Measurements from ENCODE around the gene ATP4B. TPM values are rescaled to one million over a fixed set of nuclear protein-coding genes. Genes with fewer than 3 reads are reported as not detected.

Gene ATP4B
- total and polyA plus RNA-seq, 11 donors, result not detected

DNA sequence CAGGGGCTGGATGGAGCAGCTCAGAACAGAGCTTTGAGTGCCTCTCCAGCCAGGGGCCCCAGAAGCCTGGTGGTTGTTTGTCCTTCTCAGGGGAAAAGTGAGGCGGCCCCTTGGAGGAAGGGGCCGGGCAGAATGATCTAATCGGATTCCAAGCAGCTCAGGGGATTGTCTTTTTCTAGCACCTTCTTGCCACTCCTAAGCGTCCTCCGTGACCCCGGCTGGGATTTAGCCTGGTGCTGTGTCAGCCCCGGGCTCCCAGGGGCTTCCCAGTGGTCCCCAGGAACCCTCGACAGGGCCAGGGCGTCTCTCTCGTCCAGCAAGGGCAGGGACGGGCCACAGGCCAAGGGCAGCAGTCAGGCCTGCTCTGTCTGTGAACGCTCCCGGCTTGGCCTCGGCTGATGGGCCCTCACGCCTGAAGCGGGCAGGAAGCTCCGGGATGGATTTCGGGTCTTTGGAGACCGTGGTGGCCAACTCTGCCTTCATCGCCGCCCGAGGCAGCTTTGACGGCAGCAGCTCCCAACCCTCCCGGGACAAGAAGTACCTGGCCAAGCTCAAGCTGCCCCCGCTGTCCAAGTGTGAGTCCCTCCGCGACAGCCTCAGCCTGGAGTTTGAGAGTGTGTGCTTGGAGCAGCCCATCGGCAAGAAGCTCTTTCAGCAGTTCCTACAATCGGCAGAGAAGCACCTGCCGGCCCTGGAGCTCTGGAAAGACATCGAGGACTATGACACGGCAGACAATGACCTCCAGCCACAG lies 9.1 kb upstream of the ATP4B start, which contains the start of gene GRK1:
TSS of gene GRK1 (plus strand) at position 269 of the 751 bp plus-strand sequence. CDS start at position 437, 168 bp downstream.
- 74 to 83% (median 76%) methylated on average over 14 to 32 of the region's 32 CpGs for WGBS, 4 donors
- H3K9me3 ChIP-seq, result peaks cover 0 to 5% (median 0%) of the 10 kb centered on the region in 12 donors
- no peaks in the 10 kb centered on the region for H3K27me3 ChIP-seq
- H3K4me3 ChIP-seq, result no peak within 1 kb of the TSS
- H3K4me1 ChIP-seq, result no peaks in the 10 kb centered on the region
- H3K36me3 ChIP-seq, result no peaks in the 10 kb centered on the region
- H3K27ac ChIP-seq, result no peak within 1 kb of the TSS
- DNase-seq, result peak in 3 of 5 donors; percentile 3 to 17 (median 13)
- ATAC-seq, result no peak
- intact Hi-C loops (cut with DNase I), result no loop called here
- TF ChIP-seq POLR2A (IDR thresholded peaks at IDR 0.05), result no peak
- TF ChIP-seq, protein P1, sequence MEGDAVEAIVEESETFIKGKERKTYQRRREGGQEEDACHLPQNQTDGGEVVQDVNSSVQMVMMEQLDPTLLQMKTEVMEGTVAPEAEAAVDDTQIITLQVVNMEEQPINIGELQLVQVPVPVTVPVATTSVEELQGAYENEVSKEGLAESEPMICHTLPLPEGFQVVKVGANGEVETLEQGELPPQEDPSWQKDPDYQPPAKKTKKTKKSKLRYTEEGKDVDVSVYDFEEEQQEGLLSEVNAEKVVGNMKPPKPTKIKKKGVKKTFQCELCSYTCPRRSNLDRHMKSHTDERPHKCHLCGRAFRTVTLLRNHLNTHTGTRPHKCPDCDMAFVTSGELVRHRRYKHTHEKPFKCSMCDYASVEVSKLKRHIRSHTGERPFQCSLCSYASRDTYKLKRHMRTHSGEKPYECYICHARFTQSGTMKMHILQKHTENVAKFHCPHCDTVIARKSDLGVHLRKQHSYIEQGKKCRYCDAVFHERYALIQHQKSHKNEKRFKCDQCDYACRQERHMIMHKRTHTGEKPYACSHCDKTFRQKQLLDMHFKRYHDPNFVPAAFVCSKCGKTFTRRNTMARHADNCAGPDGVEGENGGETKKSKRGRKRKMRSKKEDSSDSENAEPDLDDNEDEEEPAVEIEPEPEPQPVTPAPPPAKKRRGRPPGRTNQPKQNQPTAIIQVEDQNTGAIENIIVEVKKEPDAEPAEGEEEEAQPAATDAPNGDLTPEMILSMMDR (IDR thresholded peaks at IDR 0.05), result no peak

DNA sequence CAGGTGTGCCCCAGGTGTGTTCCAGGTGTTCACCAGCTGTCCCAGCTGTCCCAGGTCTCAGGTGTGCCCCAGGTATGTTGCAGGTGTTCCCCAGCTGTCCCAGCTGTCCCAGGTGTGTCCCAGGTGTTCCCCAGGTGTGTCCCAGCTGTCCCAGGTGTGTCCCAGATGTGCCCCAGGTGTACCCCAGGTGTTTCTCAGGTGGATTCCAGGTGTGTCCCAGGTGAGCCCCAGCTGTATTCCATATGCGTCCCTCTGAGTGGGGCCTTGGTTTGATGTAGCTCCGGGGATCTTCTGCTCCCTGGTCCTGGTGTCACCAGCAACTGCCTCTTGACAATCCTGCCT lies 8.3 kb upstream of the ATP4B start:
- ATAC-seq, result no peak
- TF ChIP-seq, protein P1 (IDR thresholded peaks at IDR 0.05), result no peak
- TF ChIP-seq POLR2A (IDR thresholded peaks at IDR 0.05), result no peak
- Histone ChIP-seq H3K27ac (no peak overlapping the region), H3K4me3 (no peak overlapping the region), H3K4me1 (no peaks in the 10 kb centered on the region), H3K36me3 (no peaks in the 10 kb centered on the region), H3K9me3 (peaks cover 0 to 13% (median 6%) of the 10 kb centered on the region in 12 donors), H3K27me3 (no peaks in the 10 kb centered on the region)
- WGBS, 4 donors, result 83 to 93% (median 89%) methylated on average over 2 of the region's 2 CpGs
- peak in 1 of 5 donors; percentile 9 for DNase-seq
- intact Hi-C loops (cut with DNase I), result no loop called here

DNA sequence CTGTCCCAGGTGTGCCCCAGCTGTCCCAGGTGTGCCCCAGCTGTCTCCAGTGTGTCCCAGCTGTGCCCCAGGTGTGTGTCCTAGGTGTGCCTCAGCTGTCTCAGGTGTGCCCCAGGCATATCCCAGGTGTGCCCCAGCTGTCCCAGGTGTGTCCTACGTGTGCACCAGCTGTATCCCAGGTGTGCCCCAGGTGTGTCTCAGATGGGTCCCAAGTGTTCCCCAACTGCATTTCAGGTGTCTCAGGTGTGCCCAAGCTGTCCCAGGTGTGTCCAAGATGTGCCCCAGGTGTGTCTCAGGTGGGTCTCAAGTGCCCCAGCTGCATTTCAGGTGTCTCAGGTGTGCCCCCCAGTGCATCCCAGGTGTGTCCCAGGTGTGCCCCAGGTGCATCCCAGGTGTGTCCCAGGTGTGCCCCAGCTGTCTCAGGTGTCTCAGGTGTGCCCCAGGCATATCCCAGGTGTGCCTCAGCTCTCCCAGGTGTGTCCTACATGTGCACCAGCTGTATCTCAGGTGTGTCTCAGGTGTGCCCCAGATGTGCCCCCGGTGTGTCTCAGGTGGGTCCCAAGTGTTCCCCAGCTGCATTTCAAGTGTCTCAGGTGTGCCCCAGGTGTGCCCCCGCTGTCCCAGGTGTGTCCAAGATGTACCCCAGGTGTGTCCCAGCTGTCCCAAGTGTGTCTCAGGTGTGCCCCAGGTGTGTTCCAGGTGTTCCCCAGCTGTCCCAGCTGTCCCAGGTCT lies 7.8 kb upstream of the ATP4B start:
- no peak overlapping the region for H3K27ac ChIP-seq
- no peaks in the 10 kb centered on the region for H3K4me1 ChIP-seq
- H3K9me3 ChIP-seq, result peaks cover 0 to 18% (median 9%) of the 10 kb centered on the region in 12 donors
- ATAC-seq, result no peak
- H3K27me3 ChIP-seq, result no peaks in the 10 kb centered on the region
- no peaks in the 10 kb centered on the region for H3K36me3 ChIP-seq
- intact Hi-C loops (cut with DNase I), result no loop called here
- no peak overlapping the region for H3K4me3 ChIP-seq
- DNase-seq, result peak in 3 of 5 donors; percentile 3 to 19 (median 14)
- 87 to 94% (median 92%) methylated on average over 3 of the region's 3 CpGs; no CpG with 5 or more reads in 1 of the 4 donors for WGBS, 4 donors
- no peak for TF ChIP-seq POLR2A (IDR thresholded peaks at IDR 0.05)
- TF ChIP-seq, protein P1 (IDR thresholded peaks at IDR 0.05), result no peak
